ENCODE measurements around the gene PNMA6A. TPM values are rescaled to one million over a fixed set of nuclear protein-coding genes. Genes with fewer than 3 reads are reported as not detected.
"Not testable (repeated sequence)": the region's sequence is repeated elsewhere in the genome, so short reads cannot be mapped to it uniquely, and the experiment has no call there.

Gene PNMA6A
- total and polyA plus RNA-seq, 12 donors, result 0.51 to 4.5 (median 1.9) TPM

DNA sequence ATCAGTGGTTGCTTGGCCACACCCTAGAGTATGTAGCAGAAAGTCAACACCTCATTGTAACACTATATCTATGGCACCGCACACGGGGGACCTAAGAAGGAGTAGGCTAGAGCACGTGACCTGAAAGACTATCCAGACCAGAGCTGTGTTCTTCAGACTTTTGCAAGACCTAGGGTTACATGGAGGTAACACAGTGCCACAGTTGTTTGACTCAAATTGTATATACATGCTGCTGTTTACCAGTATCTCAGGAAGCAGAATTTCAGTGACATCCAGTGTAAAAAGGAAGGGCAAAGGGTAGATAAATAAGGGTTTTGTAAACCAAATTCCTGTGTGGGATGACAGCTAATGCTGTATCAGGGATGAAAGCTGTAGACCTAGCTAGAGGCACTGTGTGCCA is 30.2 kb downstream of the PNMA6A start:
- no peaks in the 10 kb centered on the region for H3K4me1 ChIP-seq
- no peaks in the 10 kb centered on the region for H3K36me3 ChIP-seq
- TF ChIP-seq, protein P1, sequence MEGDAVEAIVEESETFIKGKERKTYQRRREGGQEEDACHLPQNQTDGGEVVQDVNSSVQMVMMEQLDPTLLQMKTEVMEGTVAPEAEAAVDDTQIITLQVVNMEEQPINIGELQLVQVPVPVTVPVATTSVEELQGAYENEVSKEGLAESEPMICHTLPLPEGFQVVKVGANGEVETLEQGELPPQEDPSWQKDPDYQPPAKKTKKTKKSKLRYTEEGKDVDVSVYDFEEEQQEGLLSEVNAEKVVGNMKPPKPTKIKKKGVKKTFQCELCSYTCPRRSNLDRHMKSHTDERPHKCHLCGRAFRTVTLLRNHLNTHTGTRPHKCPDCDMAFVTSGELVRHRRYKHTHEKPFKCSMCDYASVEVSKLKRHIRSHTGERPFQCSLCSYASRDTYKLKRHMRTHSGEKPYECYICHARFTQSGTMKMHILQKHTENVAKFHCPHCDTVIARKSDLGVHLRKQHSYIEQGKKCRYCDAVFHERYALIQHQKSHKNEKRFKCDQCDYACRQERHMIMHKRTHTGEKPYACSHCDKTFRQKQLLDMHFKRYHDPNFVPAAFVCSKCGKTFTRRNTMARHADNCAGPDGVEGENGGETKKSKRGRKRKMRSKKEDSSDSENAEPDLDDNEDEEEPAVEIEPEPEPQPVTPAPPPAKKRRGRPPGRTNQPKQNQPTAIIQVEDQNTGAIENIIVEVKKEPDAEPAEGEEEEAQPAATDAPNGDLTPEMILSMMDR (IDR thresholded peaks at IDR 0.05), result no peak
- no peak overlapping the region for H3K4me3 ChIP-seq
- no peak overlapping the region for H3K27ac ChIP-seq
- ATAC-seq (no peak), DNase-seq (no peak)
- WGBS, 2 donors, result 80 to 81% methylated on average over 3 of the region's 3 CpGs
- no peaks in the 10 kb centered on the region for H3K27me3 ChIP-seq
- intact Hi-C loops (cut with DNase I), result no loop called here
- peaks cover 0 to 21% (median 0%) of the 10 kb centered on the region in 11 donors for H3K9me3 ChIP-seq

DNA sequence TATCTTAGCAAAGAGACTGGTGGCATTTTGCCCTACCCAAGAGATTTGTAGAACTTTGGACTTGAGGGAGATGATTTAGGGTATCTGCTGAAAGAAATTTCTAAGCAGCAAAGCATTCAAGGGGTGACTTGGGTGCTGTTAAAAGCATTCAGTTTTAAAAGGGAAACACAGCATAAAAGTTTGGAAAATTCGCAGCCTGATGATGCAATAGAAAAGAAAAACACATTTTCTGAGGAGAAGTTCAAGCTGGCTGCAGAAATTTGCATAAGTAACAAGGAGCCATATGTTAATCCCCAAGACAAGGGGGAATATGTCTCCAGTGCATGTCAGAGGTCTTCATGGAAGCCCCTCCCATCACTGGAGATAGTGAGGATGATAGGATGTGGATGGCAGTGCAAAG is 32.7 kb downstream of the PNMA6A start:
- H3K27me3 ChIP-seq; H3K4me1 ChIP-seq; ATAC-seq; intact Hi-C loops (cut with DNase I); DNase-seq; H3K36me3 ChIP-seq; H3K27ac ChIP-seq; H3K4me3 ChIP-seq: not testable (repeated sequence)
- WGBS, 2 donors, result 75 to 81% methylated on average over 1 of the region's 1 CpG
- peaks cover 0 to 21% (median 0%) of the 10 kb centered on the region in 11 donors for H3K9me3 ChIP-seq

DNA sequence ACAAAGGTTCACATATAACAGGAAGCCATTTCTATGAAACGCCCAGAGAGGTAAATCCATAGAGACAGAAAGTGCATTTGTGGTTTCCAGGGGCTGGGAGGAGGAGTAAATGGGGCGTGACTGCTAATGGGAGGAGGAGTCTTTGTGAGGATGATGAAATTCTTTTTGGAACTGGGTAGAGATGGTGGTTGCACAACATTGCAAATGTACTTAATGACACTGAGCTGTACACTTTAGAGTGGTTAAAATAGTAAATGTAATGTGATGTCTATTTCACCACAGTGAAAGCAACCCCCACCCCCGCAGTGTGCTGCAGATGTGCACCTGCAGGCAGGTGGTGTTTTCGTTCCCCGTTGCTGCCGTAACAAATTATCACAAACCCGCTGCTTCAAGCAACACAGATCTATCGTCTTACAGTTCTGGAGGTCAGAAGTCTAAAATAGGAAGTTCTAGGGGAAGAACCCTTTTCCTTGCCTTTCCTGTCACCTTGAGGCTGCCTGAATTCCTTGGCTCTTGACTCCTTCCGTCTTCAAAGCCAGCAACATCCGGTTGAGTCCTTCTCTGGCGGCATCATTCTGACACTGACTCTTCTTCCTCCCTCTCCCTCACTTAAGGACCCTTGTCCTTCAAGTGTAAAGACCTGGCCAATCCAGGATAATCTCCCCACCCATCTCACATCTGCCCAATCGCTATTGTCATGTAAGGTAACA is 34.0 kb downstream of the PNMA6A start:
- H3K27ac ChIP-seq; H3K27me3 ChIP-seq; intact Hi-C loops (cut with DNase I); H3K36me3 ChIP-seq; DNase-seq; H3K4me3 ChIP-seq; H3K4me1 ChIP-seq; ATAC-seq: not testable (repeated sequence)
- 33 to 46% methylated on average over 1 to 3 of the region's 12 CpGs for WGBS, 2 donors
- peaks cover 0 to 20% (median 0%) of the 10 kb centered on the region in 11 donors for H3K9me3 ChIP-seq

DNA sequence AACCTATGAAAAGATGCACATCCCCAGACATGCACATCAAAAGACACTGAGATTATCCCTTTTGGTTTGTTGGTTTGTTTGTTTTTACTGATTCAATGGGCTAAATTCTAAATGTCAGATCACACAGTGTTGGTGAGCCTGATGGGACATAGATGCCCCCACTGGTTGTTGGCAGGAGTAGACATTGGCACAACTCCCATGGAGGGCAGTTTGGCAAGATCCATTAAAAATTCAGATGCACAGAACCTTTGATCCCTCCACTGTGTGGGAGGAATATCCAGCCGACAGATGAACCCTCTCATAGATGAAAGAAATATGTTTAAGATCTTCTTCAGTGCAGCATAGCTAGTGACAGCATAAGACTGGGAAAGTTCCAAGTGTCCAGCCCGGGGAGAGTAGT is 38.5 kb downstream of the PNMA6A start:
- H3K27ac ChIP-seq; H3K9me3 ChIP-seq; intact Hi-C loops (cut with DNase I); DNase-seq; H3K4me3 ChIP-seq; H3K4me1 ChIP-seq; H3K36me3 ChIP-seq; H3K27me3 ChIP-seq; ATAC-seq: not testable (repeated sequence)
- no CpG with 5 or more reads among the region's 2 CpGs for WGBS, 2 donors

DNA sequence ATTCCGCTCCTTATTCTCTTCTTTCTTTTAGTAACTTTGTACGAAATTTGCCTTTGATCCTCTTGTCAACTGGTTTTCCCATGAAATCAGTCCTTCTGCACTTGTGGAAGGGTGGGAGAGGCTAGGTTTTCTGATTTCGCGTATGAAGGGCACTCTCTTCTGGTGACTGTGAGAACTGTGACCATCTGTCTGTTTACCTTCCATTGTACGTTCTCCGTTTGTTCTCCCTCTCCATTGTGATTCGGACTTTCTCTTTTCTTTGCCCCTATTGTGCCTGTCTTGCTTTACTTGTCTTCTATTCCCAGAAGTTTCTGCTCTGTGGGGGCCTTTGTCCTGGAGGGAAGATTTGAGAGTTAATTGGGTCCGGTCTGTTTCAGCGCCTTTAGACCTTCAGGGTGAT is 41.6 kb downstream of the PNMA6A start:
- H3K27me3 ChIP-seq; H3K4me3 ChIP-seq; intact Hi-C loops (cut with DNase I); H3K9me3 ChIP-seq; H3K4me1 ChIP-seq; DNase-seq; H3K27ac ChIP-seq; H3K36me3 ChIP-seq; ATAC-seq: not testable (repeated sequence)
- WGBS, 2 donors, result no CpG with 5 or more reads among the region's 9 CpGs

DNA sequence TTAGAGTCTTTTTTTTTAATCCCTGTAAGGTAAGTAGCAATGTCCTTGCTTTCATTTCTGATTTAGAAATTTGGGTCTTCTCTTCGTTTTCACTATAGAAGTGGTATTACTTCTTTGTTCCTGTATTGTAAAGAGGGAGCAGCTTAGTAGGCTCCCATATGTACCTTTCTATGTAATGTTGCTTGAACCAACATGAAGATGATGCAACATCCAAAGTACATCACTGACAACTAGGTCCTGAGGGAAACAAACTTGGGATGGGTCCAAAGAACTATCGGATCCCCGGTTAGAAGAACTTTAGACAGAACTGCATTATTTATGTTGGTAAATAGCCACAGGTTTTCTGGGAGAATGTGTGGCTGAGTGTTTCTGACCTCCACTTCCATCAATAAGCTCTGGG is 45.5 kb downstream of the PNMA6A start:
- H3K36me3 ChIP-seq; H3K27ac ChIP-seq; H3K9me3 ChIP-seq; H3K4me3 ChIP-seq; H3K27me3 ChIP-seq; ATAC-seq; H3K4me1 ChIP-seq; DNase-seq; intact Hi-C loops (cut with DNase I): not testable (repeated sequence)
- no CpG with 5 or more reads among the region's 3 CpGs for WGBS, 2 donors

DNA sequence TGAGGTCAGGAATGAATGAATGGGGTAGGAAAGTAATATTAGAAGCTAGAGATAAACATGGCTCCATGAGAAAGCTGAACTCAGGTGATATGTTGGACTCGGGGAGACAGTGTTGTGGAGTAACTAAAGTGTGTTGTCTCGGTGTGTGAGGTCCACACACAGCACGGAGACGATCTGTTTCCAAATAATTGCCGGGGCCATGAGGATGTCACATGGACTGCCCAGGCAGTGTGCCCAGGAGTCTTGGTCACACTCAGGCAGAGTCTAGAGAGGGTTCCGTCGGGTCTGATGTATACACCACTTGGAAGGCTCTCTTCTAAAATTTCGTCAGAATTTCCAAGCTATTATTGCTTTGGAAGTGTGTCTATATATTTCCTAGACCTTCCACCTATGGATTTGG is 48.0 kb downstream of the PNMA6A start:
- H3K36me3 ChIP-seq; H3K27ac ChIP-seq; H3K4me1 ChIP-seq; intact Hi-C loops (cut with DNase I); DNase-seq; ATAC-seq; H3K27me3 ChIP-seq; H3K9me3 ChIP-seq; H3K4me3 ChIP-seq: not testable (repeated sequence)
- WGBS, 2 donors, result no CpG with 5 or more reads among the region's 8 CpGs

DNA sequence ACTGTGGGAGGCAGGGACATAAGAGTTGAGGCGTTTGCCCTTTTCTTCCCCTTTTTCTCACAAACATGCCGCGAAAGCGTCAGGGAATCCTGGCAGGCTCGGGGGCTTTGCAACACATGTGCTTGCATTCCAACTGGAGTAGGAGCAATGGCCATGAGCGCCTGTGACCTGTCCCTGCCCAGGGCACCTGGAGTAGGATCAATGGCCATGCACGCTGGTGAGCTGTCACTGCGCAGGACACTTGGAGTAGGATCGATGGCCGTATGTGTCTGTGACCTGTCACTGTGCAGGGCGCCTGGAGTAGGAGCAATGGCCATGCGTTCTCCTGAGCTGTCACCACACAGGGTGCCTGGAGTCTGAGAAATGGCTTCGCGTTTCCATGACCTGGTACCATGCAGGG is 51.2 kb downstream of the PNMA6A start:
- H3K27me3 ChIP-seq; H3K27ac ChIP-seq; intact Hi-C loops (cut with DNase I); H3K4me1 ChIP-seq; H3K4me3 ChIP-seq; H3K9me3 ChIP-seq; ATAC-seq; DNase-seq; H3K36me3 ChIP-seq: not testable (repeated sequence)
- WGBS, 2 donors, result 86% methylated on average over 8 of the region's 14 CpGs; no CpG with 5 or more reads in 1 of the 2 donors

Data from heart right ventricle (tissue), 16 donors.